Lower lobe of right lung (tissue), 2 donors: ENCODE measurements around the gene ZNF684. TPM values are rescaled to one million over a fixed set of nuclear protein-coding genes. Genes with fewer than 3 reads are reported as not detected.

Source experiments
- ATAC-seq, 2 donors: fragments of 200-7000 bp; cut with Tn5 transposase; one replicate each; pipeline ENCODE4 v1.9.1; 2020 to 2022; ENCODE audit warnings: mild to moderate bottlenecking in 2 of 2, moderate library complexity in 2 of 2
- DNase-seq: peaks from one replicate; pipeline ENCODE4 v3.0.0-alpha.2; 2020
- H3K27ac ChIP-seq: fragments of 200-600 bp; one replicate; pipeline ENCODE4 v1.8.0; 2022
- H3K27me3 ChIP-seq: fragments of 200-600 bp; one replicate; pipeline ENCODE4 v1.8.0; 2022; ENCODE audit warnings: low read depth
- H3K36me3 ChIP-seq: fragments of 200-600 bp; one replicate; pipeline ENCODE4 v1.8.0; 2022; ENCODE audit warnings: mild to moderate bottlenecking
- H3K4me1 ChIP-seq: fragments of 200-600 bp; one replicate; pipeline ENCODE4 v1.8.0; 2022
- H3K4me3 ChIP-seq: fragments of 200-600 bp; one replicate; pipeline ENCODE4 v1.8.0; 2022; ENCODE audit warnings: mild to moderate bottlenecking
- H3K9me3 ChIP-seq: fragments of 200-600 bp; one replicate; pipeline ENCODE4 v1.8.0; 2022
- intact Hi-C: fragments of 100-400 bp; cut with DNase I; formaldehyde crosslinking; loops from one replicate; pipeline ENCODE4 v1.11.0; 2022
- total RNA-seq: library from RNA; stranded (reverse); fragmentation: NEBNext Ultra II Directional; extraction: Animal tissue kit (Norgen Biotek cat#: 25700); gene quantifications from one replicate; pipeline ENCODE4 v1.2.1, GENCODE V29; 2021
- TF ChIP-seq, protein P1 (sequence below): fragments of 200-600 bp; IDR thresholded peaks from one replicate; pipeline ENCODE4 v1.8.0; 2022; ENCODE audit warnings: antibody characterized with exemption, mild to moderate bottlenecking
- donor health status: DM: no; HTN: yes; CAD: no; lungs with severe emphysema.

Gene ZNF684
- total RNA-seq, 1 donor from 2014 or later: 3.0 TPM

GRCh38 chr1:40519517-40519916 lies 11.9 kb upstream of the ZNF684 start:
- DNase-seq (no peak), ATAC-seq (no peak)
- H3K4me3 ChIP-seq: no peak overlapping the region
- H3K4me1 ChIP-seq: no peaks in the 10 kb centered on the region
- TF ChIP-seq, protein P1, sequence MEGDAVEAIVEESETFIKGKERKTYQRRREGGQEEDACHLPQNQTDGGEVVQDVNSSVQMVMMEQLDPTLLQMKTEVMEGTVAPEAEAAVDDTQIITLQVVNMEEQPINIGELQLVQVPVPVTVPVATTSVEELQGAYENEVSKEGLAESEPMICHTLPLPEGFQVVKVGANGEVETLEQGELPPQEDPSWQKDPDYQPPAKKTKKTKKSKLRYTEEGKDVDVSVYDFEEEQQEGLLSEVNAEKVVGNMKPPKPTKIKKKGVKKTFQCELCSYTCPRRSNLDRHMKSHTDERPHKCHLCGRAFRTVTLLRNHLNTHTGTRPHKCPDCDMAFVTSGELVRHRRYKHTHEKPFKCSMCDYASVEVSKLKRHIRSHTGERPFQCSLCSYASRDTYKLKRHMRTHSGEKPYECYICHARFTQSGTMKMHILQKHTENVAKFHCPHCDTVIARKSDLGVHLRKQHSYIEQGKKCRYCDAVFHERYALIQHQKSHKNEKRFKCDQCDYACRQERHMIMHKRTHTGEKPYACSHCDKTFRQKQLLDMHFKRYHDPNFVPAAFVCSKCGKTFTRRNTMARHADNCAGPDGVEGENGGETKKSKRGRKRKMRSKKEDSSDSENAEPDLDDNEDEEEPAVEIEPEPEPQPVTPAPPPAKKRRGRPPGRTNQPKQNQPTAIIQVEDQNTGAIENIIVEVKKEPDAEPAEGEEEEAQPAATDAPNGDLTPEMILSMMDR: no peak
- intact Hi-C loops: no loop called here
- H3K36me3 ChIP-seq: peaks cover 11% of the 10 kb centered on the region
- H3K9me3 ChIP-seq: peaks cover 33% of the 10 kb centered on the region
- no peaks in the 10 kb centered on the region for H3K27me3 ChIP-seq
- no peak overlapping the region for H3K27ac ChIP-seq

DNA sequence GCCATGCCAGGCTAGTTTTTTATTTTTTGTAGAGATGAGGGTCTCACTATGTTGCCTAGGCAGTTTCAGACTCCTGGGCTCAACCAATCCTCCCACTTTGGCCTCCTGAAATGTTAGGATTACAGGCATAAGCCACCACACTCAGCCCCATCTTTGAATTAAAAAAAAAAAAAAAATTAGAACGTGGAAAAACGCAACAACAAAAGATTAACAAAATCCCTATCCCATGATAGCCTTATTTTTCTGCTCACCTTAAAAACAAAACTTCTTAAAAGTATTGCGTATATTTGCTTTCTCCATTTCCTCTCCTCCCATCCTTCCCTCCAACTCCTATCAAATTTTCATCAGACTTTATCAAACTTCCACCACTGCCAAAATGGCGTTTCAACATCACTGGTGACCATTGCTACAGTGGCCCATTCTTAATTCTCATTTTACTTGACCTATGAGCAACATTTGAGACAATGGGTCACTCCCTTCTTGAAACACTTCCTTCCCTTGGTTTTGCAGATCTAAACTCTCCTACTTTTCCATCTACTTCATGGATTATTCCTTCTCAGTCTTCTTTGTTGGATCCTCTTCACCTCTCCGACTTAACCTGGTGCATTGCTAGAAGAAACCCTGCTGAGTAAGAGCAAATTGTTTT lies 579 bp upstream of the ZNF684 start:
- Histone ChIP-seq H3K27ac (peak overlapping the region; percentile 84), H3K4me1 (peaks cover 18% of the 10 kb centered on the region), H3K36me3 (no peaks in the 10 kb centered on the region), H3K4me3 (peak overlapping the region; percentile 70), H3K27me3 (no peaks in the 10 kb centered on the region), H3K9me3 (no peaks in the 10 kb centered on the region)
- peak; percentile 25 to 40 for ATAC-seq
- intact Hi-C loops: no loop called here
- TF ChIP-seq, protein P1: no peak
- DNase-seq: no peak

DNA sequence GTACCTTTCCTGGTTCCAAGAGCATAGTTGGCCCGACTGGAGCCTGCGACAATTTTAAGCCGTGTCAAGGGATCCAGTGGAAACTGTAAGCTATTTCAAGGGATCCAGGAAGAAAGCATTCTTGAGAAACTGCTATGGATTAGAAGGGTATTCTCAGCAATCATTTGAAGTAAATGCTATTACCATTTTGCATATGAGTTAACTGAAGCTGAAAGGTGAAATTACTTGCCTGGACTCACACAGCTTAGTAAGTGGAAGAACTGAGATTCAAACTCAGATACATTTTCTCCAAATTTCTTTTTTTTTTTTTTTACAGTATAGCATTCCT lies 589 bp downstream of the ZNF684 start:
- DNase-seq: no peak
- Histone ChIP-seq H3K9me3 (no peaks in the 10 kb centered on the region), H3K27ac (peak overlapping the region; percentile 84), H3K4me1 (peaks cover 18% of the 10 kb centered on the region), H3K27me3 (no peaks in the 10 kb centered on the region), H3K36me3 (no peaks in the 10 kb centered on the region), H3K4me3 (peak overlapping the region; percentile 70)
- intact Hi-C loops: no loop called here
- TF ChIP-seq, protein P1: no peak
- no peak for ATAC-seq

DNA sequence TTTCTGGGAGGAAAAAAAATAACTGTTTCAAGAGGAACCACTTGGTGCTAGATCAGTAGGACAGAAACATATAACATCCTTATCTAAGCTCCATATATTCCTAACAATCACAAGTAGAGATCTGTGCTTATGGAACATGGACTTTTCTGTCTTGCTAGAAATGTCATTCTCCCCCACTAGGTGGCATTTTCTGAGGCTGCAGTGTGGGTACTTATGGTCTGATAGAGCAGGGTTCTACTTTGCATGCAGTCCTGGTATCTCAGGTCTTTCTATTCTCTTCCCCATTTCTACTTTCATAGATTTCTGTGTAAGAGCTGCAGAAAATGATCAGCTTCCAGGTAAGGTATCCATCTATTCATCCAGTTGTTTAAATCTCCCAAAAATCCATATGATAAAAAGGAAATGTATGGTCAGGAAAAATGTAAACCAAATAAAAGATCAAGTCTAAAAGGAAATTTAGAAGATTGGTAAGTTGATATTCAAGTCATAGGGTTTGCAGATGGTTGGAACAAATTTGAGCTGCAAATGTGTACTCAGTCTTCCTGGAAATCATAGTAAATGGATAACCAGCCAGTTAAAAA lies 1.5 kb downstream of the ZNF684 start:
- Histone ChIP-seq H3K4me1 (peaks cover 18% of the 10 kb centered on the region), H3K36me3 (no peaks in the 10 kb centered on the region), H3K4me3 (no peak overlapping the region), H3K27me3 (no peaks in the 10 kb centered on the region), H3K27ac (no peak overlapping the region), H3K9me3 (no peaks in the 10 kb centered on the region)
- ATAC-seq (peak; percentile 57), DNase-seq (no peak)
- intact Hi-C loops: no loop called here
- TF ChIP-seq, protein P1: peak; percentile 54

- no peaks in the 10 kb centered on the region for H3K36me3 ChIP-seq
- no peak for DNase-seq
- H3K9me3 ChIP-seq: no peaks in the 10 kb centered on the region
- intact Hi-C loops: no loop called here
- TF ChIP-seq, protein P1: no peak
- H3K4me3 ChIP-seq: no peak overlapping the region
- H3K4me1 ChIP-seq: peaks cover 18% of the 10 kb centered on the region
- no peaks in the 10 kb centered on the region for H3K27me3 ChIP-seq
- no peak overlapping the region for H3K27ac ChIP-seq
- ATAC-seq: no peak
Observed at GRCh38 chr1:40534589-40534988, 3.2 kb downstream of the ZNF684 start.
